Esophagus squamous epithelium (tissue), 5 donors: Measurements from ENCODE around the gene ERAL1. TPM values are rescaled to one million over a fixed set of nuclear protein-coding genes. Genes with fewer than 3 reads are reported as not detected.
A peak's percentile ranks its signal among the peaks of the same experiment; 100 is the strongest.
"Not testable (repeated sequence)": the region's sequence is repeated elsewhere in the genome, so short reads cannot be mapped to it uniquely, and the experiment has no call there.

Experiments
- DNase-seq: peaks from one replicate; lab custom pipeline; 2025; lab: John Stamatoyannopoulos, UW
- H3K27ac ChIP-seq, 4 donors: fragments of 200-600 bp; sonication (generic); one replicate each; pipeline ENCODE4 v1.5.1; 2016 to 2019; ENCODE audit warnings: mild to moderate bottlenecking in 1 of 4
- H3K27me3 ChIP-seq, 4 donors: fragments of 200-600 bp; sonication (generic); 1 replicate in 3 of 4; 2 replicates in 1 of 4; pipeline versions ENCODE4 v1.5.1 to v1.6.0; 2017 to 2021; ENCODE audit warnings: antibody characterized with exemption in 1 of 4
- H3K36me3 ChIP-seq, 3 donors: fragments of 200-600 bp; sonication (generic); one replicate each; pipeline ENCODE4 v1.5.1; 2016 to 2019
- H3K4me1 ChIP-seq, 3 donors: fragments of 200-600 bp; sonication (generic); one replicate each; pipeline ENCODE4 v1.5.1; 2017 to 2019
- H3K4me3 ChIP-seq, 4 donors: fragments of 200-600 bp; sonication (generic); 1 replicate in 3 of 4; 2 replicates in 1 of 4; pipeline ENCODE4 v1.5.1; 2016 to 2019; ENCODE audit warnings: mild to moderate bottlenecking in 2 of 4, moderate library complexity in 1 of 4
- H3K9me3 ChIP-seq, 3 donors: fragments of 200-600 bp; sonication (generic); one replicate each; pipeline ENCODE4 v1.5.1; 2016 to 2019
- POLR2A ChIP-seq, 4 donors: fragments of 450-650 bp; IDR thresholded peaks; one replicate each; pipeline ENCODE4 v1.6.1; 2017; ENCODE audit warnings: antibody characterized with exemption in 4 of 4, mild to moderate bottlenecking in 4 of 4, moderate library complexity in 3 of 4
- WGBS, 2 donors: methylation state at CpG; one replicate each; pipeline ENCODE4 v1.1.5; 2018; 5-methylcytosine and 5-hydroxymethylcytosine counted together
- intact Hi-C: fragments of 100-400 bp; cut with DNase I; formaldehyde crosslinking; loops from one replicate; pipeline ENCODE4 v1.15.0; 2022
- total RNA-seq, 4 donors: library from RNA; depleted of rRNA; stranded (reverse); fragments of >200 nt; gene quantifications; one replicate each; pipeline ENCODE4 v1.1.0, GENCODE V29; 2016
- TF ChIP-seq, protein P1 (sequence below), 6 experiments: fragments of 450-650 bp in 4 of 6; fragments of 200-600 bp in 2 of 6; sonication (generic) in 2 of 6; IDR thresholded peaks; one replicate each; pipeline ENCODE4 v1.5.1; 2016 to 2019; ENCODE audit warnings: antibody characterized with exemption in 6 of 6, mild to moderate bottlenecking in 4 of 6, moderate library complexity in 4 of 6
- donor health status: DM: yes; HTN: yes; CAD: no.

The ERAL1 gene
- total RNA-seq, 4 donors from 2014 or later, result 24.7 to 41.6 (median 37.8) TPM

DNA sequence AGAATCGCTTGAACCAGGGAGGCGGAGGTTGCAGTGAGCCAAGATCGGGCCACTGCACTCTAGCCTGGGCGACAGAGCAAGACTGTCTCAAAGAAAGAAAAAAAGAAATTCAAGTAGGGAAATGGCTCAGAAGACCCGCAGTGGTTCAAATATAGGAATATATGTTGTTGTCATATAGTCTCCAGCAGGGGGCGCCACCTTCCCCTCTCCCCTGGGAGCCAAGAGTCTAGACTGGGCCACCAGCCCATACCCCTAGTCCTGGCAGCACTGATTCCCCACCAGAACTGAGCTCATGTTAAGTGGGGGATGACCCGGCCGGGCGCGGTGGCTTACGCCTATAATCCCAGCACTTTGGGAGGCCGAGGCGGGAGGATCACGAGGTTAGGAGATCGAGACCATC, 6.1 kb upstream of the ERAL1 start:
- not testable (repeated sequence) for DNase-seq, H3K36me3 ChIP-seq, H3K27ac ChIP-seq, H3K27me3 ChIP-seq, H3K4me1 ChIP-seq, H3K9me3 ChIP-seq, H3K4me3 ChIP-seq
- TF ChIP-seq, protein P1, sequence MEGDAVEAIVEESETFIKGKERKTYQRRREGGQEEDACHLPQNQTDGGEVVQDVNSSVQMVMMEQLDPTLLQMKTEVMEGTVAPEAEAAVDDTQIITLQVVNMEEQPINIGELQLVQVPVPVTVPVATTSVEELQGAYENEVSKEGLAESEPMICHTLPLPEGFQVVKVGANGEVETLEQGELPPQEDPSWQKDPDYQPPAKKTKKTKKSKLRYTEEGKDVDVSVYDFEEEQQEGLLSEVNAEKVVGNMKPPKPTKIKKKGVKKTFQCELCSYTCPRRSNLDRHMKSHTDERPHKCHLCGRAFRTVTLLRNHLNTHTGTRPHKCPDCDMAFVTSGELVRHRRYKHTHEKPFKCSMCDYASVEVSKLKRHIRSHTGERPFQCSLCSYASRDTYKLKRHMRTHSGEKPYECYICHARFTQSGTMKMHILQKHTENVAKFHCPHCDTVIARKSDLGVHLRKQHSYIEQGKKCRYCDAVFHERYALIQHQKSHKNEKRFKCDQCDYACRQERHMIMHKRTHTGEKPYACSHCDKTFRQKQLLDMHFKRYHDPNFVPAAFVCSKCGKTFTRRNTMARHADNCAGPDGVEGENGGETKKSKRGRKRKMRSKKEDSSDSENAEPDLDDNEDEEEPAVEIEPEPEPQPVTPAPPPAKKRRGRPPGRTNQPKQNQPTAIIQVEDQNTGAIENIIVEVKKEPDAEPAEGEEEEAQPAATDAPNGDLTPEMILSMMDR (IDR thresholded peaks at IDR 0.05), result peak; percentile 13 to 44 (median 34)
- 79 to 81% methylated on average over 5 to 15 of the region's 15 CpGs for WGBS, 2 donors
- intact Hi-C loops, result loop anchor here (10.0 kb wide), 1 partner anchor 84 kb away; no protein-coding TSS in a partner anchor

DNA sequence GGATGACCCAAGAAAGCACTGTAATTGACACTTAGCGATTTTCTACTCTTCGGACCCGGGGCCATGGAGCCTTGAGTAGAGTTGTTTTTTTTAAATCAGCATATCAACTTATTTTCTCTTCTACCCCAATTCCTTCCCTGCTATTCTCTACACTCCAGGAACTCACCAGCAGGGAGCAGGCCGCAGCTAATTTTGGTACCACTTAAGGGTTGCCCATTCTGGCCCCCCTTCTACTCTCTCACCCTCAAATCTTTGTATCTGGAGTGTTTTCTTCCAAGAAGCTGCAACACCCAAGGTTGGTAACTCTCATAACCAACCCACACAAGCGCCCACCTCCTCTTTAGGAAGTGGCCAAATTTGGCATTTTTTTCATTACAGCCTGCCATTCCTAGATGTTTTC, 5.5 kb upstream of the ERAL1 start:
- intact Hi-C loops, result loop anchor here (10.0 kb wide), 1 partner anchor 84 kb away; no protein-coding TSS in a partner anchor
- H3K27ac ChIP-seq, result no peak overlapping the region
- H3K36me3 ChIP-seq, result no peaks in the 10 kb centered on the region
- 62 to 69% methylated on average over 5 of the region's 5 CpGs for WGBS, 2 donors
- peaks cover 2 to 4% (median 3%) of the 10 kb centered on the region in 3 donors for H3K4me1 ChIP-seq
- DNase-seq, result no peak
- H3K4me3 ChIP-seq, result no peak overlapping the region
- TF ChIP-seq, protein P1 (IDR thresholded peaks at IDR 0.05), result no peak
- no peak for TF ChIP-seq POLR2A (IDR thresholded peaks at IDR 0.05)
- no peaks in the 10 kb centered on the region for H3K9me3 ChIP-seq
- no peaks in the 10 kb centered on the region for H3K27me3 ChIP-seq

DNA sequence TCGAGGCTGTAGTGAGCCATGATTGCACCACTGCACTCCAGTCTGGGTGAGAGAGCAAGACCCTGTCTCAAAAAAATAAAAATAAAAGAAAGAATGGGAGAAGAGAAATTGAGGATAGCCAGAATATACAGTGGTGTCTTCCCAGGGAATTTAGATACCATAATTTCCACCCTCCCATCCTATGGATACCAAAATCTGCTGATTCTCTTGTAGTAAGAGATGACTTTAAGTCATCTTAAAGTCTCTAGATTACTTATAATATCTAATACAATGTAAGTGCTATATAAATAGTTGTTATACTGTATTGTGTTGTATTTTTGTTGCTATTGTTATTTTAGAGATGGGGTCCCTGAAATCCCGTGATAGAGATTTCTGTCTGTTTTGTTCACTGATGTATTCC, 1.5 kb upstream of the ERAL1 start:
- no peak for DNase-seq
- Histone ChIP-seq H3K9me3 (no peaks in the 10 kb centered on the region), H3K27ac (no peak overlapping the region), H3K4me1 (peaks cover 9 to 17% (median 10%) of the 10 kb centered on the region in 3 donors), H3K27me3 (no peaks in the 10 kb centered on the region), H3K36me3 (peaks cover 7 to 23% (median 10%) of the 10 kb centered on the region in 3 donors), H3K4me3 (no peak overlapping the region)
- 91 to 95% methylated on average over 2 of the region's 2 CpGs for WGBS, 2 donors
- intact Hi-C loops, result no loop called here
- TF ChIP-seq, protein P1 (IDR thresholded peaks at IDR 0.05), result no peak
- no peak for TF ChIP-seq POLR2A (IDR thresholded peaks at IDR 0.05)

DNA sequence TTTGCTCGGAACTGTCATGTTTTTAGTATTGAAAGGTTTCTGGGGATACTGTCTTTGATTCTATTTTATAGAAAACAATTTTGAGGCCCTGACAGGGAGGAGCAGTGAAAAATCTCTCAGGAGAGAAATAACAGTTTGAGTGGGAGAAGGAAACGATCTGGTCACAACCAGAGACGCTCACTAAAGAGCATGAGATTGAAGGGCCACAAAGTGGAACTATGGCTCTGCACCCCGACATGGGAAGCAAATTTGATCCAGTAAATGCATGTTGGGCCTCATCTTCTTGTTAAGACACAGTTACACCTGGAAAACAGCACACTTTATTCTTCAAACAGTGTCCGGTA, 492 bp downstream of the ERAL1 start:
- Histone ChIP-seq H3K4me1 (peaks cover 9 to 17% (median 10%) of the 10 kb centered on the region in 3 donors), H3K27ac (peak overlapping the region; percentile 78 to 89 (median 84)), H3K4me3 (peak overlapping the region; percentile 56 to 94 (median 79)), H3K9me3 (no peaks in the 10 kb centered on the region), H3K27me3 (no peaks in the 10 kb centered on the region), H3K36me3 (peaks cover 19 to 44% (median 20%) of the 10 kb centered on the region in 3 donors)
- 12% methylated on average over 5 of the region's 5 CpGs for WGBS, 2 donors
- TF ChIP-seq, protein P1 (IDR thresholded peaks at IDR 0.05), result no peak
- no peak for TF ChIP-seq POLR2A (IDR thresholded peaks at IDR 0.05)
- DNase-seq, result no peak
- intact Hi-C loops, result no loop called here

DNA sequence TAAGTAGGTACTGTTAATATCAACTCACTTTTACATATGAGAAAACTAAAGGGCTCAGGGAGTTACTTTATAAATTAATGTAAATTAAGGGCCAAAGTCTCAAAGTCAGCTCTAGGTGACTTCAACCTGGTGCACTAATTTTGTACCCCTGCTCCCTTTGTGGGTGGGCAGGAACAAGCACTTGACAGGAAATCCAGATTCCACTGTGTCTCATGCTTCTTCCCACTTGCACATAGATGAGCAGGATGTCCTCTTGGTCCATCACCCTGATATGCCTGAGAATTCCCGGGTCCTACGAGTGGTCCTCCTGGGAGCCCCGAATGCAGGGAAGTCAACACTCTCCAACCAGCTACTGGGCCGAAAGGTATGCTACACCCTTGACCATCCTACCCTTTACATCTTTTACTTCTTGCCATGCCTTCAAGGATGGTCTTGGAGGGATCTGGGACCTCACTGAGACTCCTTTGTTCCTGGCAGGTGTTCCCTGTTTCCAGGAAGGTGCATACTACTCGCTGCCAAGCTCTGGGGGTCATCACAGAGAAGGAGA, 1.3 kb downstream of the ERAL1 start:
- intact Hi-C loops, result no loop called here
- 90 to 97% methylated on average over 5 of the region's 5 CpGs for WGBS, 2 donors
- Histone ChIP-seq H3K27me3 (no peaks in the 10 kb centered on the region), H3K36me3 (peaks cover 24 to 51% (median 27%) of the 10 kb centered on the region in 3 donors), H3K9me3 (no peaks in the 10 kb centered on the region), H3K4me3 (no peak overlapping the region), H3K4me1 (peaks cover 9 to 17% (median 10%) of the 10 kb centered on the region in 3 donors), H3K27ac (no peak overlapping the region)
- DNase-seq, result no peak
- TF ChIP-seq POLR2A (IDR thresholded peaks at IDR 0.05), result no peak
- TF ChIP-seq, protein P1 (IDR thresholded peaks at IDR 0.05), result no peak
